Measurements from ENCODE around the gene KCNB1.

The KCNB1 gene

DNA sequence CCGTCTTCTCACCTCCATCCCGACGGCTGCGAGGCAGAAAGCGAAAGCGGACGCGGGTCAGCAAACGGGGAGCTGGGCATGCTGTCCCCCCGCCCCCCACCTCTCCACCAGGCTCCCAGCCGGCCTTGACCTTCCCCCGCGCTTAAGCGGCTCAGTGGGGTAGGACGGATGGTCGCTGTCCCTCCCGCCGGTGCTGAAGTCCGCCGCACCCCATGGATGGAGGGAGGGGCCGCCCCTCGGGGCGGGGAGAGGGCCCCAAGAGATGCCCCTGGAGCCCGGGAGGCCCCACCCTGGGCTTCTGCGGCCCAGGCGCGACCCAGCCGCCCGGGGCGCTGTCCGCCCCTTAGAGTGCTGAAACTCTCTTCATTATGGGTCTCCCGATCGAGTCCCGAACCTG lies at the start of gene KCNB1:
Gene KCNB1 (minus strand): TSS at position 48 of the 397 bp plus-strand sequence. CDS start 188 bp downstream, outside the sequence.
- no peak for FAIRE-seq

DNA sequence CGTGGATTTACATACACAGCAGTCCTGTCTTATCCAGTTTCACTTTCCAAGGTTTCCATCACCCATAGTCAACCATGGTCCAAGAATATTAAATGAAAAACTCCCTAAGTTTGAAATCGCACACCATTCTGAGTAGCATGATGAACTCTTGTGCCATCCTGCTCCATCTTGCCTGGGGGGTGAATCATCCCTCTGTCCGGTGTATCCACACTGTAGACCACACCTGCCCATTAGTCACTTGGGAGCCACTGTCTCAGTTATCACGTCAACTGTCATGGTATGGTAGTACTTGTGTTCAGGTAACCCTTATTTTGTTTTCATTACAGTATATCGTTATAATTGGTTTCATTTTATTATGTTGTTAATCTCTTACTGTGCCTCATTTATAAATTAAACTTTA lies 47.0 kb upstream of the KCNB1 start:
- no peak for FAIRE-seq

DNA sequence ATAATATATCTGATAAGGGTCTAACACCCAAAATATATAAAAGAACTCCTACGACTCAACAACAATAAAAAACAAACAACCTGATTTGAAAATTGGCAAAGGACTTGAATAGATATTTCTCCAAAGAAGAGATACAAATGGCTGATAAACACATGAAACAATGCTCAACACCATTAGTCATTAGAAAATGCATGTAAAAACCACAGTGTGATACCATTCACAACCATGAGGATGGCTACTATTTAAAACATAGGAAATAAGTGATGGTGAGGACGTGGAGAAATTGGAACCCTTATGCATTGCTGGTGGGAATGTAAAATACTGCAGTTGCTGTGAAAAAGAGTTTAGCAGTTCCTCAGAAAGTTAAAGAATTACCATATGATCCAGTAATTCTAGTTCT lies 44.1 kb upstream of the KCNB1 start:
- FAIRE-seq: no peak

DNA sequence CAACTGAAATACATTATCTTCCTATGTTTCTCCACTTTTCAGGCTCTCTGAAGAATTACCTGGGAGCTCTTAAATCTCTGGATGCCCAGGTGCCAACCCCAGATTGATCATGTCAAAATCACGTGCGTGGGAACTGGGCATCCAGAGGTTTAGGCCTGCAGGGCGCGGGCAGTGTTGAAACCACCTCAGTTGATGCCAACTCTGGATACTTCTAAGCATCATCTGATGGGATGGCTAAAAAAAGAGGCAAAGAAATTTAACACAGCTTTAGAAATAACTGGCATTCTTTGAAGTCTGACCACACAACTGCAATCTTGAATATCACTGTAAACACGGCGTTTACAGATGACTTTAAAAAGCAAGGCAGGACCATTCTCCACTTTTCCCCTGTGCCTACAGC lies 43.6 kb upstream of the KCNB1 start:
- no peak for FAIRE-seq

DNA sequence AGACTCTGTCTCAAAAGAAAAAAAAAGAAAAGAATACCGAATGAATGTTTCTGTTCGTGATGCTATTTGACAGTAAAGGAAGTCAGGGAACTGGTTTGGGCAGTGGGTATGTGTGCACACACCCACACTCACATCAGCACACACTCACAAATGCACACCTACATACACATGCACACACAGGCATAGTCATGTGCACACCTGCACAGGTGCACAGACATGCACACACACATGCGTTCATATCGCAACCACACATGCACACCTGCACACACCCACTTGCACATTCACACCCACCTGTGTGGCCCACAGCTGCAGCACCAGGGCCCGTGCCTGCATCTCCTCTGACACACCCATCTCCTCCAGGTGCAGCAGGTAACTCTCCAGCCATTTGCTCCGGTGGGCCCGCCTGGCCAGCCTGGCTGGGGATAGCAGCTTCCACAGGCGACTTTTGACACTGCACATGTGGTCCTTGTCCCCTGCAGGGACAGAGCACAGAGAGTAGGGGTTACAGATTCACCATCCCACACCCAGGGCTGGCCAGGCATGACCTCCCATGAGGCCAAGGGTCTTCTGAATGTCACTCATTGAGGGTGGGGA lies 41.4 kb upstream of the KCNB1 start:
- FAIRE-seq: no peak

DNA sequence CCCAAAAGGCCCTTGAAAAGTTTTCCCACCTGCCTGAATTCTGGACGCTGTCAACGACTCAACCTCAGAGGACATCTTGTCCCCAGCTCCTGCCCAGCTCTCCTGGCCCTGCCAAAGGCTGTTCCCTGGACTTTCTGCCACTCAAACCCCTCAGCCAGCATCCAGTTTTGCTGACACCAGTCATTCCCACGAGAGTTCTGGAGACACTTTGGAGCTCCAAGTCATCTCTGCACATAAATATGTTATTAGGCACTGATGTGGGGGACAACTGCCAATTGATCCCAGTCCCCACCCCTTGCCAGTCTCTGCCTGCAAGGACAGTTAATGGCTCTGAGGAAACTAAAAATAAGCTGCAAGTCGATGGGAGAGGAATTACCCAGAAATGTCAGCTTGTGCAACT lies 38.9 kb upstream of the KCNB1 start:
- FAIRE-seq: no peak

DNA sequence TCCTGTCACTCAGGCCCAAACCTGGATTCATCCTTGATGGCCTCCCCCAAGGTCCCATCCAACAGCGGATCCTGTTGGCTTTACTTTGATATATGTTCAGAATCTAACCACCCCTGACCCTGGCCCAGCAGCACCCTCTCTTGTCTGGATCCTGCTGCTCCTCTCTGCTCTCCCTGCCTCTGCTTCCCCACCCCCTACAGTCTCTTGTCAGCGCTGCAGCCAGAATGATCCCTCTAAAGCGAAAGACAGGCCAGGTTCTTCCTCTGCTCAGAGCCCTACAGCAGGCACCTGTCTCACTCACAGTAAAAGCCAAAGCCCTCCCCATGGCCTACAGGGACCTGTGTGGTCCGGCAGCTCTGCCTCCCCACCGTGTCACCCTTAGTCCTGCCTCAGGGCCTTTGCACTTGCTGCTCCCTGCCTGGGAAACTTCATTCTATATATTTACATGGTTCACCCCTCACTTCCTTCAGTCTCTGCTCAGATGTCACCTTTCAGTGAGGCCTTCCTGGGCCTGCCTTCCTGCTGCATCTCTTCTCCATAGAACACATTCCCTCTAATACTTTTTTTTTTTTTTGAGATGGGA lies 37.4 kb upstream of the KCNB1 start:
- FAIRE-seq: no peak

DNA sequence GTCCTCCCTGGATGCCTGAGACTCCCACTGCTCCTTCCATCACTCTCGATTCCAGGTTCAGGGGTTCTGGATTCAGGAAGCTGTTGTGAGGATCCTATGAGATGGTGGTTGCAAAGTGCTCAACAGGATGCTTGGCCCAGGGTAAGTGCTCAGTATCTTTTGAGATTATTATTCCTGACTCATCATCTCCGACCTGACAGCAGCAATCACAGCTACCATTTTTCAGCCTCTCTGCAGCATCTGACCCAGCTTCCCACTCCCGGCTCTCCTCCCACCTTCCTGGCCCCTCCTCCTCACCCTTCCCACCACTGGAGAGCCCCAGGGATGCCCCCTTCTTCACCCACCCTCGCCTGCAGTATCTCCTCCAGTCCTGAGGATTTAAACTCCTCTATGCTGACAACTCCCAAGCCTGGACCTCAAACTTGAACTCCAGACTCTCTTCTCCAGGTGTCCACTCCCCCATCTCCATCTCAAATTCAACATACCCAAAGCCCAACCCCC lies 36.8 kb upstream of the KCNB1 start:
- FAIRE-seq: no peak

DNA sequence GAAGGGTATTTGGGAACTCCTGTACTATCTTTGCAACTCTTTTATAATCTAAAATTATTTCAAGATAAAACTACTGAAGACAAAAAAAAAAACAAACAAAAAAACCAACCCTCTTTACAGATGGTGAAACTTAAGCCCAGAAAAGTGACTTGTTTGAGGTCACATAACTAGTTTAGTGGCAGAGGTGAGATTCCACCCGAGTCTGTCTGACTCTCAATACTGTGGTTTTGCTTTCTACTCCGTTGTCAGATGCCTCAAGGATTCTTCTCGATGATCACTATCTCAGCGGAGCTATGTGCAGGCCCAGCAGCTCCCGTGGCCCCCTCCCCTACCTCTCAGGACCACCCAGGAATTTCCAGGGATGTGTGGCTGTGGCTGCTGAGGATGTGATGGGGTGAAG lies 36.1 kb upstream of the KCNB1 start:
- FAIRE-seq: no peak

DNA sequence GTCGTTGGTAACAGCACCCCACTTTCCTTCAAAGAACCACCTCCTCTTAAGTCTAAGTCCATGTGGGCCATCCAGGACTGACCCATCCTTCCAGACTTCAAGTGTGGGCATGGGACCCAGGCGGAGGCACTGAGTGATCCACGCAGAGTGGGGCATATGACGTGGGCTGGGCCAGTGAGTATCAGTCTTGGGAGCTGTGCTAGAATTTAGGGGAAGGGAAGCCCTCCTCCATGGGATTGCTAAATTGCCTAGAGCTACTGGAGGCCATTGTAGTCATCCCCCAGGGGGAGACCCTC lies 35.3 kb upstream of the KCNB1 start:
- FAIRE-seq: no peak

DNA sequence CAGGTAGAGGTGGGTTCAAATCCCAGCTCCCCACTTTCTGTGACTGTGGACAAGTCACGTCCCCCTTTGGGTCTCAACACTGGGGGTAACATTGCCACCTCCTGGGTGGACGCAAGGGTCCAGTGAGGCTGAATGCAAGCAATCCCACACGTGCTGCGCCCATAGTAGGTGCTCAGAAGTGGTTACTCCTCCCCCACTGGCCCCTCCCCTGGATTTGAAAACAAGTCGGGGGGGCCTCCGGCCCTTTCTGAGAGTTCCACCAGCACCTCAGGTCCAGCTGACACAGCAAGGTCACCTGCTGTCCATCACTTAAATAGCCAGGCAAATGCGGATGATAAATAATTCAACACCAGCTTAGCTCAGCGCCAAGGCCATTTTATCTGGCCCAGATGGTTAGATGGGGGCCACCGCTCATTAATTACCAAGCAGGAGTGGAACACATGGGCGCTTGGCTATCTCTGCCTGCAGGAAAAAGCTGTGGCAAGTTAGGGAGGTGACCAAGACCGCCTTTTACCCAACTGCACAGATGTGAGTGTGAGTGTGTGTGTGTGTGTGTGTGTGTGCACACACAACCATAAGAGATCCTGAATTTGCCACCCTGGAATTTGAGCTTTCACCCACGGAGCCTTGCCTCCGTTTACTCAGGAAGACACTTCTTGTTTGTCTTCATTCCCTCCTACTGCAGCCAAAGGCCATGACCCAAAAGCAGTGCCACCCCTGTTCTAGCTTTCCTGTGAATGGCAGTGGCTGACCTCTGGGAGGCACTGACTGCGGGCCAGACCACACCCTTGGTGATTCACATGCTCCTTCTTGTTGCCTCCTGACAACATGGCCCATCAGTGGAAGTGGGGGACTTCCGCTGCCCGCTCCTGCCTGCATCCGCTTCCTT lies 34.7 kb upstream of the KCNB1 start:
- FAIRE-seq: no peak

DNA sequence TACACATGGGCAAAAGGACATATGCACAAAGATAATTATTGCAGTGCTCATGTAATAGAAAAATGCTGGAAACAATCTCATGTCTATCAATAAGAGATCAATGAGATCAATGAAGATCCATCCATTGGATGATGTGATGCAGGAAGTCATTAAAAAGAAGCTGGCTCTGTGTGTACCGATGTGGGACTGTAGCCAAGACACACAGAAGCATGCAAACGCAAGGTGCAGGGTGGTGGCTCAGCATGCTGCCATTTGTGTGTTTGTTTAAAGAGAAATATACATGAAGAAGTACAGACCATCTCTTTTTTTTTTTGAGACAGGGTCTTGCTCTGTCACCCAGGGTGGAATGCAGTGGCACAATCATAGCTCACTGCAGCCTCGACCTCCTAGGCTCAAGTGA lies 33.1 kb upstream of the KCNB1 start:
- no peak for FAIRE-seq

DNA sequence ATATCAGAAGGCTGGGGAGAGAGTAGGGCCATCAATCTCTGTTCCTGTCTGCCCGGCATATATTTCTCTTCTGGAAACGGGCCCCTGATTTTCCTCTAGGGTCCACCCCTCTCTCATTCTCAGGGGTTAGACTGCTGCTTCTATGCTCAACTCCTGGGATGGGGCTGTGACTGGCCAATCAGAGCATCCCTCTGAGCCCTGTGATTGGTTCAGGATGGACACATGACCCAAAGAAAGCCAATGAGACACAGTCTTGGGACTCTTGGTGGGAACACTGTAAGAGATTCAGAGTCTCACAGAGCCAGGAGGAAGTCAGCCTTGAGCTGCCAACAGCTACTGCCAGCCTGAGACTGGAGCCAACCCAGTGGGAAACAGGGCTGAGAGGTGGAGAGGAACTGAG lies 31.0 kb upstream of the KCNB1 start:
- no peak for FAIRE-seq

DNA sequence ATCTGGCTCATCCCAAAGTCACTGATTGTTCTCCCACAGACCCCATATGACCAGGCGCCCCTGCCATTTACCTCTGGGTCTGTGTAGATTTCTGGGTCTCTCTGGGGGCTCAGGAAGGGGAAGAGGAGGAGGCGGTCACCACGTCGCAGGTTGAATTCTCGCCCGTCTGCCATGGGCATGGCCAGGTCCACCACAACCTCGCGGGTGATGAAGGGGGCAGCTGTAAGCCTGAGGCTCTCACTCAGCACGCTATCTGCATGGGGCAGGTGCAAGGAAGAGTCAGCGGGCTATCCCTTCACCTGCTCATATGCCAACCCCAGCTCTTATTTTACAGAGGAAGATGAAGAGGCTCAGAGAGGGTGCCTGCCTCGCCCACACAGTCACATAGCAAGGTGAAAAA lies 30.5 kb upstream of the KCNB1 start:
- FAIRE-seq: no peak

DNA sequence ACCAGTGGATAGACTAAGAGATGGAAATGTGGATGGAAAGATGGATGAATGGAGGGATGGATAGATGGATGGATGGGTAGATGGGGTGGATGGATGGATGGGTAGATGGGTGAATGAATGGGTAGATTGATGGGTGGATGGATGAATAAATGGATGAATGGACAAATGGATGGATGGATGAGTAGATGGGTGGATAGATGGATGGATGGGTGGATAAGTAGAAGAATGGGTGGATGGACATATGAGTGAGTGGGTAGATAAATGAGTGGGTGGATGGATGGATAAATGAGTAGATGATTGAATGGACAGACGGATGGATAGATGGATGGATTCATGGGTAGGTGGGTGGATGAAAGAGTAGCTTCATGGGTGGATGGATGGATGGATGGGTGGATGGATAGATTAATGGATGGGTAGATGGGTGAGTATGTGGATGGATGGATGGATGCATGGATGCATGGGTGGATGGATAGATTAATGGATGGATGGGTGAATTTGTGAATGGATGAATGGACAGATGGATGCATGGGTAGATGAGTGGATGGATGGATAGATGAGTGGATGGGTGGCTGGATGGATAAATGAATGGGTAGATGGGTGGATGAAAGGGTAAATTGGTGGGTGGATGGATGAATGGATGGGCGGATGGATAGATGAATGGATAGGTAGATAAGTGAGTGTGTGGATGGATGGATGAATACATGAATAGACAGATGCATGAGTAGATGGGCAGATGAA lies 29.5 kb upstream of the KCNB1 start:
- no peak for FAIRE-seq

DNA sequence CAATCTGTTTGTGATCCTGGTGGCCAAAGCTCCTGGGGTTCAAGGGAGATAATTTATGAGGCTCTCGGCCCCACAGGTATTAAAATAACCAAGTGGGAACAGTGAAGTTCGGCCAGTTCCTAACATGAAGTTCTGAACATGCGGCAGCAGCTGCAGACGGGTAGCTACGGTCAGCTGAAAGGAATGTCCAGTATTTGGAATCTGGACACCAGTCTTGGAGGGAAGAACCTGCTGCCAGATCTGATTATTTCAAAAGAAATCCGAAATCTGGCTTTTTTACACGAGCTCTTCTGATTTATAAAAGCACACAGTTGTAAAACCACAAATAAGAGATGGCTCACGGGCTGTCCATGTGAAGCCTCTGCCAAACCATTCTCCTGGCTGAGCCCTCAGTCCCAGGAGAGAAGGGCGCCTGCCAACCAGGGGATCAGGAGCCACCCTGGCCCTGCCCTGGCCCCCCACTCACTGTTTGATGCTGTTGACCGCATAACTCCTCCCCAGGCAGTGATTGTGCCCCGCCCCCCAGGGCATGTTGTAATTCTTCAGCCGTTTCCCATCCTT lies 28.2 kb upstream of the KCNB1 start:
- no peak for FAIRE-seq

DNA sequence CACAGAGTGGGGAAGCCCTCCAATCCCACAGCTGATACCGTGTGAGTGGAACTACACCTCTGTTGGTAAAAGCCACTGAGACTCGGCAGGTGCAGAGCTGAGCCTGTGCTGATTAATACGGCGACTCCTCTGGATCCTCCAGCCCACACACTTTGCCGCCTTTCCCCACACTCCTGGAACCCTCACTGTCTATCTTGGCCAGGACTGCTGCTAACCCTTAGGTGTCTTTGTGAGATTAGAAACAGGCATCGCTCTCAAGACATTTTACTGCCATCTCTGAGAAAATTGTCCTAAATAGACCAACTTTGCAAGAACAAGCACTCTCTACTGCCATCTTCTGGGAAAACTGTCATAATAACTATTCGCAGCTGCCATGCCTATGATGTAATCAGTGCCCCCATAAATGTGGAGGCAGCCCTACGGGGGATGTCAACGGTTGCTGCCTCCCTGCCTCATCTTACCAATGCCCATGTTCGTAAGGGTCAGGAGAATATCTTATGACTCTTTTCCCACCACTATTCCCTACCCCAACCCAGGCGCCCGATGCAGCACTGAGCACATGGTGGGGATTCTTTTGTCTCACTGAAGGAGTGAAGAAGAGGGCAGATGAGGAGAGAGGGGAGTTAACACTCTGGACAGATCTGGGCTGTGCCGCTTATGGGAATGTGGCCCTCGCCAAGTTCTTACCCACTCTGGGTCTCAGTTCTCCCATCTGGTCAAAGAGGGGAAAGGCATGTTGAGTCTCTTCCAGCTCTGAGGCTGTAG lies 26.1 kb upstream of the KCNB1 start:
- no peak for FAIRE-seq

DNA sequence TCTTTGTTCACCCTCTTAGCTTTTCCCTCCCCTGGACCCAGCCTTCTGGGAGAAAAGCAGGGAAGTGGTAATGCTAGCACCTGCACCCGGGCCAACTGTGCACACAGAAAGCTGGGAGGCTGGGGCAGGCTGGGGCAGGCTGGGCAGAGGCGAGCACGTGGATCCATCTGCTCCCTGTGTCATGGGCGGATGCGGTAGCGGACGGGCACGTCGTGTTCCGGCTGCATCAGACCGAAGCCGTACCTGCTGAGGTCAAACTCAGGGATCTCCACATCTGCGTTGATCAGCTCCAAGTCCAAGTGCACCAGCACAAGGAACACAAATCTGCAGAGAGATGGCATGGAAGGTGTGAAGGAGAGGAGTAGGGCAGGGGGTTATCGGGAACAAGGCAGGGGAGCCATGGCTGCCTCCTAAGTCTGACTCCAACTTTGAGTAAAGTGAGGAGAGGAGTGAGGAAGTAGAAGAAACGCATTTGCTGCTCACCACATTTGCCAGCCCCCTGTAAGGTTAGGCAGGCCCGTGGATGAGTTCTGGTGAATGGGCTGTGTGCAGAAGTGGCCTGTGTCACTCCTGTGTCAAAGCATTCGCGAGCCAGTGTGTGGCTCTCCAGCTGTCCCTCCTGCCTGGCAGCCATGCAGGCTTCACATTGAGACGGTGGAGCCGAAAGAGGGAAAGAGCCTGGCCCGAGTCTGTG lies 25.4 kb upstream of the KCNB1 start:
- FAIRE-seq: no peak

DNA sequence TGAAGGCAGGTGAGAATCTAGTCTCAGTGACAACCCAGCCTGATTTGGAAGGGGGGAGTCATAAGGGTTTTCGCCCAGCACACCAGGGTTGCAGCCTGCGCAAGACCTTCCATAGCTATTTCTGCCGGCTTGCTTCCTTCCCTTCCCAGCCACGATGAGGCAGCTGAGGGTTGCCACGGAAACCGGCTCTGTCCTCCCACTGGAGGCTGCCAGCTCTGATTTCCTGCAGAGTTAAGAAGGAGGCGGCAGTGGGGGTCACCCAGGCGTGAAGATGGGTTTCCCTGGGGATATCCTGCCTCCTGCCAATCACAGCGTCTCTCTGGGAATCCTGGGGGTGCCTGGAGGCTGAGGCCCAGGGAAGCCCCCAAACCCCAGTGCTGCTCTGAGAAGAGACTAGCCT lies 23.1 kb upstream of the KCNB1 start:
- no peak for FAIRE-seq

DNA sequence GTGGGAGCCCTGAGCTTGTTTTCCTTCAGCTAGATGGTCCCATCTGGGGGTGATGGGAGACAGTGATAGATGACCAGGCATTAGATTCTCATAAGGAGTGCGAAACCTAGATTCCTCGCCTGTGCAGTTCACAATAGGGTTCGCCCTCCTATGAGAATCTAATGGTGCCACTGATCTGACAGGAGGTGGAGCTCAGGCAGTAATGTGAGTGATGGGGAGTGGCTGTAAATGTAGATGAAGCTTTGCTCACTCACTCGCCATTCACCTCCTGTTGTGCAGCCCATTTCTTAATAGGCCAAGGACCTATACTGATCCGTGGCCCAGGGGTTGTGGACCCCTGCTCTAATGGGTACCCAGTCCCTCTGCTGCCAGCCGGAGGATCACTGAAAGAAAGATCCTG lies 20.7 kb upstream of the KCNB1 start:
- no peak for FAIRE-seq

DNA sequence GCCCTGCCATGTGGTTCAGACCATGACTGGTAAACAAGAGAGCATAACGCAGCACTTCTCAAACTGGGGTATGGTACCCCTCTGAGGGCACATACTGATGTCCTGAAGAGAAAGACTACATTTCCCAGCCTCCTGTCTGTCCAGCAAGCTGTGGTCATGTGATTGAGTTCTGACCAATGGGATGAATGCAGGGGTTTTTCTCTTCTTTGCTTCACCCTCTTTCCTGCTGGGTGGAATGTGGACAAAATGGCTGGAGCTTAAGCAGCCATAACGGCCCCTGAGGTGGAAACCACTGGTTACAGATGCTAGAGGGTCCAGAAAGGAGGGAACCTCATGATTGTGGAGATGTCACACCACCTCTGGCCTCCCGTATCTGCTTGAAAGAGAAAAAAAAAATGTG lies 19.4 kb upstream of the KCNB1 start:
- no peak for FAIRE-seq

DNA sequence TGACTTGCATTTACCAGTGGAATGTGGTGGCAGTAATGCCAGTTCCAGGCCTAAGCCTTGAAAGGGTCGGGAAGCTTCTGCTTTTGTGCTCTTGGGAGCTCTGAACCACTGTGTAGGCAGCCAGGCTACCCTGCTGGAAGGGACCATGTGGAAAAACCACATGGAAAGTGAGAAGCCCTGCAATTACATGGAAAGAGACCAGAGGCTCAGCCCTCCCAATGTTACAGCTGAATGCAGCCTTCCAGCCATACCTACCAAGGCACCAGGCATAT lies 14.9 kb upstream of the KCNB1 start:
- no peak for FAIRE-seq
